Astrocyte (in vitro differentiated cells and primary cell): ENCODE data around the gene MINAR2. TPM values are rescaled to one million over a fixed set of nuclear protein-coding genes. Genes with fewer than 3 reads are reported as not detected.

Experiments
- DNase-seq: peaks from one replicate; pipeline ENCODE4 v3.0.0-alpha.2; 2010; ENCODE audit warnings: low read depth
- FAIRE-seq: peaks from 2 replicates; lab custom pipeline; 2011; peaks lifted over from hg19 to GRCh38; lab: Jason Lieb, UNC
- H2AFZ ChIP-seq: 2 replicates; pipeline ENCODE4 v1.6.0; 2012; ENCODE audit warnings: low read depth, low read length, inconsistent platforms
- H3K27ac ChIP-seq: 2 replicates; pipeline ENCODE4 v1.5.1; 2011; ENCODE audit warnings: low read depth, low read length, inconsistent platforms
- H3K27me3 ChIP-seq: 2 replicates; pipeline ENCODE4 v1.6.0; 2011; ENCODE audit warnings: low read length, inconsistent platforms; ENCODE audit not compliant: insufficient read depth
- H3K36me3 ChIP-seq: 2 replicates; pipeline ENCODE4 v1.5.1; 2011; ENCODE audit warnings: low read length, inconsistent platforms; ENCODE audit not compliant: insufficient read depth
- H3K4me1 ChIP-seq: 2 replicates; pipeline ENCODE4 v1.5.1; 2011; ENCODE audit warnings: low read length, inconsistent platforms; ENCODE audit not compliant: insufficient read depth
- H3K4me2 ChIP-seq: 2 replicates; pipeline ENCODE4 v1.6.0; 2012; ENCODE audit warnings: low read length, inconsistent platforms
- H3K4me3 ChIP-seq: 2 replicates; pipeline ENCODE4 v1.5.1; 2011; ENCODE audit warnings: low read depth, mild to moderate bottlenecking, low read length, inconsistent platforms; ENCODE audit not compliant: insufficient read depth
- H3K79me2 ChIP-seq: 2 replicates; pipeline ENCODE4 v1.6.0; 2012; ENCODE audit warnings: mild to moderate bottlenecking, low read length, inconsistent platforms; ENCODE audit not compliant: insufficient read depth
- H3K9ac ChIP-seq: 2 replicates; pipeline ENCODE4 v1.6.0; 2012; ENCODE audit warnings: mild to moderate bottlenecking, low read length, inconsistent platforms
- H3K9me3 ChIP-seq: 2 replicates; pipeline ENCODE4 v1.5.1; 2012; ENCODE audit warnings: low read depth, mild to moderate bottlenecking, low read length, inconsistent platforms; ENCODE audit not compliant: insufficient read depth
- H4K20me1 ChIP-seq: 2 replicates; pipeline ENCODE4 v1.6.0; 2012; ENCODE audit warnings: low read length, inconsistent platforms; ENCODE audit not compliant: insufficient read depth
- H3K27ac Mint-ChIP-seq: one replicate; pipeline ENCODE4 v1.8.0; 2021; ENCODE audit warnings: mild to moderate bottlenecking, mixed read lengths; ENCODE audit not compliant: unreplicated experiment
- H3K27me3 Mint-ChIP-seq: one replicate; pipeline ENCODE4 v1.8.0; 2021; ENCODE audit warnings: low read depth, mixed read lengths; ENCODE audit not compliant: unreplicated experiment
- H3K36me3 Mint-ChIP-seq: one replicate; pipeline ENCODE4 v1.8.0; 2021; ENCODE audit warnings: low read depth, mixed read lengths; ENCODE audit not compliant: unreplicated experiment
- H3K4me1 Mint-ChIP-seq: one replicate; pipeline ENCODE4 v1.8.0; 2021; ENCODE audit warnings: low read depth, mixed read lengths; ENCODE audit not compliant: unreplicated experiment
- H3K4me3 Mint-ChIP-seq: one replicate; pipeline ENCODE4 v1.8.0; 2021; ENCODE audit warnings: mild to moderate bottlenecking, moderate library complexity, mixed read lengths; ENCODE audit not compliant: unreplicated experiment
- H3K9me3 Mint-ChIP-seq: one replicate; pipeline ENCODE4 v1.8.0; 2021; ENCODE audit warnings: mild to moderate bottlenecking, mixed read lengths; ENCODE audit not compliant: unreplicated experiment
- CTCF ChIP-seq: IDR thresholded peaks from 2 replicates; pipeline ENCODE4 v1.5.1; 2011; ENCODE audit warnings: low read depth, mild to moderate bottlenecking, inconsistent platforms, low read length, moderate library complexity; ENCODE audit not compliant: insufficient read depth
- EZH2 ChIP-seq: IDR thresholded peaks from 2 replicates; pipeline ENCODE4 v1.6.1; 2012; ENCODE audit warnings: mild to moderate bottlenecking, low read length, inconsistent platforms; ENCODE audit not compliant: insufficient read depth
- total RNA-seq: library from RNA; stranded (reverse); gene quantifications from 2 replicates; pipeline ENCODE4 v1.2.1, GENCODE V29; 2021

The MINAR2 gene
- total RNA-seq, 1 donor from 2014 or later, result not detected

- FAIRE-seq (no peak), DNase-seq (no peak)
- Mint-ChIP-seq H3K4me1 (no peaks in the 10 kb centered on the region), H3K27me3 (no peaks in the 10 kb centered on the region), H3K9me3 (no peaks in the 10 kb centered on the region), H3K27ac (no peak overlapping the region), H3K4me3 (no peak overlapping the region), H3K36me3 (no peaks in the 10 kb centered on the region)
- H3K4me1 ChIP-seq, result no peaks in the 10 kb centered on the region
- H3K27ac ChIP-seq, result no peak overlapping the region
- no peaks in the 10 kb centered on the region for H3K9me3 ChIP-seq
- H3K79me2 ChIP-seq, result no peaks in the 10 kb centered on the region
- H3K27me3 ChIP-seq, result no peaks in the 10 kb centered on the region
- H2AFZ ChIP-seq, result no peak overlapping the region
- H3K4me2 ChIP-seq, result no peak overlapping the region
- no peak overlapping the region for H3K9ac ChIP-seq
- H3K36me3 ChIP-seq, result no peaks in the 10 kb centered on the region
- TF ChIP-seq CTCF (no peak), EZH2 (no peak)
- H4K20me1 ChIP-seq, result no peaks in the 10 kb centered on the region
- H3K4me3 ChIP-seq, result no peak overlapping the region
Observed at GRCh38 chr5:129760636-129761325, 12.9 kb downstream of the MINAR2 start.

- Mint-ChIP-seq H3K4me1 (no peaks in the 10 kb centered on the region), H3K27me3 (no peaks in the 10 kb centered on the region), H3K36me3 (no peaks in the 10 kb centered on the region), H3K9me3 (no peaks in the 10 kb centered on the region), H3K4me3 (no peak overlapping the region), H3K27ac (no peak overlapping the region)
- no peak overlapping the region for H3K4me2 ChIP-seq
- H4K20me1 ChIP-seq, result no peaks in the 10 kb centered on the region
- no peak for TF ChIP-seq EZH2
- TF ChIP-seq CTCF, result no peak
- no peak overlapping the region for H3K27ac ChIP-seq
- H2AFZ ChIP-seq, result no peak overlapping the region
- no peak for DNase-seq
- H3K4me3 ChIP-seq, result no peak overlapping the region
- H3K9ac ChIP-seq, result no peak overlapping the region
- no peaks in the 10 kb centered on the region for H3K79me2 ChIP-seq
- H3K27me3 ChIP-seq, result no peaks in the 10 kb centered on the region
- no peaks in the 10 kb centered on the region for H3K4me1 ChIP-seq
- FAIRE-seq, result no peak
- H3K36me3 ChIP-seq, result no peaks in the 10 kb centered on the region
- no peaks in the 10 kb centered on the region for H3K9me3 ChIP-seq
Observed at GRCh38 chr5:129763651-129764050, 15.8 kb downstream of the MINAR2 start.

- Mint-ChIP-seq H3K4me3 (no peak overlapping the region), H3K9me3 (no peaks in the 10 kb centered on the region), H3K36me3 (no peaks in the 10 kb centered on the region), H3K27ac (no peak overlapping the region), H3K27me3 (peaks cover 6% of the 10 kb centered on the region), H3K4me1 (no peaks in the 10 kb centered on the region)
- H3K27ac ChIP-seq, result no peak overlapping the region
- no peaks in the 10 kb centered on the region for H3K9me3 ChIP-seq
- H4K20me1 ChIP-seq, result no peaks in the 10 kb centered on the region
- H3K27me3 ChIP-seq, result no peaks in the 10 kb centered on the region
- H3K4me1 ChIP-seq, result no peaks in the 10 kb centered on the region
- H3K4me2 ChIP-seq, result no peak overlapping the region
- no peak overlapping the region for H3K4me3 ChIP-seq
- TF ChIP-seq EZH2, result no peak
- no peak for TF ChIP-seq CTCF
- DNase-seq (no peak), FAIRE-seq (no peak)
- no peak overlapping the region for H2AFZ ChIP-seq
- no peaks in the 10 kb centered on the region for H3K36me3 ChIP-seq
- no peak overlapping the region for H3K9ac ChIP-seq
- no peaks in the 10 kb centered on the region for H3K79me2 ChIP-seq
Observed at GRCh38 chr5:129766798-129767197, 18.9 kb downstream of the MINAR2 start.
